OCI-LY3 (cell line): ENCODE data around the gene G6PC2.

Experiments used
- EZH2phosphoT487 ChIP-seq: fragments of 200-600 bp; shearing (Covaris generic); IDR thresholded peaks from 2 replicates; pipeline ENCODE4 v1.6.1; 2018; ENCODE audit warnings: antibody characterized with exemption, mixed run types, low read depth
- TF ChIP-seq, protein P1 (sequence below): fragments of 200-600, 300-600 bp; sonication (generic); IDR thresholded peaks from 2 replicates; pipeline ENCODE4 v1.5.1; 2014; ENCODE audit warnings: antibody characterized with exemption, low read length, low read depth

DNA sequence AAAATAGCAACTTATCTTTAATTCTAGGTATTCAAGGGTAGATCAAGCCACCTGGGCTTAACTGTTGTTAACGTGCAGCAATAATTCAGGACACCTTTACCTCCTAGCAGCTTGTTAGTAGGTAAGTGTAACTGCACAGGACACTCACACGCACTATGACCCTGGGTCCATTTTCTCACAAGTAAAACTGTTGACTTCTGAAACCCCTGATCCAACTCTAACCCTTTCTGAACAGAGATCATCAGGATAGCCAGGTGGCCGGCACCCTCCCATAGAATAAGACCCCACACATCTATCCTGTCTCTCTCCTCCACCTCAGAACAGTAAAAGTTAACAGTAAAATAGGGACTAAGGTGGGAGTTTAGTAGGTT lies 11.5 kb upstream of the G6PC2 start:
- TF ChIP-seq, protein P1, sequence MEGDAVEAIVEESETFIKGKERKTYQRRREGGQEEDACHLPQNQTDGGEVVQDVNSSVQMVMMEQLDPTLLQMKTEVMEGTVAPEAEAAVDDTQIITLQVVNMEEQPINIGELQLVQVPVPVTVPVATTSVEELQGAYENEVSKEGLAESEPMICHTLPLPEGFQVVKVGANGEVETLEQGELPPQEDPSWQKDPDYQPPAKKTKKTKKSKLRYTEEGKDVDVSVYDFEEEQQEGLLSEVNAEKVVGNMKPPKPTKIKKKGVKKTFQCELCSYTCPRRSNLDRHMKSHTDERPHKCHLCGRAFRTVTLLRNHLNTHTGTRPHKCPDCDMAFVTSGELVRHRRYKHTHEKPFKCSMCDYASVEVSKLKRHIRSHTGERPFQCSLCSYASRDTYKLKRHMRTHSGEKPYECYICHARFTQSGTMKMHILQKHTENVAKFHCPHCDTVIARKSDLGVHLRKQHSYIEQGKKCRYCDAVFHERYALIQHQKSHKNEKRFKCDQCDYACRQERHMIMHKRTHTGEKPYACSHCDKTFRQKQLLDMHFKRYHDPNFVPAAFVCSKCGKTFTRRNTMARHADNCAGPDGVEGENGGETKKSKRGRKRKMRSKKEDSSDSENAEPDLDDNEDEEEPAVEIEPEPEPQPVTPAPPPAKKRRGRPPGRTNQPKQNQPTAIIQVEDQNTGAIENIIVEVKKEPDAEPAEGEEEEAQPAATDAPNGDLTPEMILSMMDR: no peak
- TF ChIP-seq EZH2phosphoT487: no peak
